ENCODE results near the gene PREX1. TPM values are rescaled to one million over a fixed set of nuclear protein-coding genes. Genes with fewer than 3 reads are reported as not detected.

The PREX1 gene
- total RNA-seq, 3 donors from 2014 or later: 53.1 to 84.2 (median 65.1) TPM

DNA sequence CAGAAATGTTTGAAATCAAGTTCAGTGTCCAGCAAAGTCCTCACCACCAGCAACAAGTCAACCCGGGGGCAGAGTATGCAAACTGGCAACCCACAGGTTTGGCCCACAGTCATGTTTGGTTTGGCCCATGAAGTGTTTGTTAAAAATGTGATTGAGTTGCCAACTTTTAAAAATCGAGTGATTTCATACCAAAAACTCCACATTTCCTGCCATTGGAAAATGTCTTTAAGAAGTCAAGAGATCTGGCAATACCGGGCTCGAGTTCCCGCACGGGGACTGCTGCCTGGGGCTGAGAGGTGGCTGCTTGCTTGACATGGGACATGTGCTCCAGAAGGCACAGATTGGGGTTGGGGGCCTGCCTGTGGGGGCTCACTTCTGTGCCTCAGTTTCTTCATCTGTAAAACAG, 36.1 kb downstream of the PREX1 start:
- Histone ChIP-seq H3K4me3 (no peak overlapping the region), H3K27me3 (no peaks in the 10 kb centered on the region), H3K27ac (peak overlapping the region in 1 of 2 donors; percentile 49), H3K4me1 (peaks cover 0 to 7% of the 10 kb centered on the region in 2 donors), H3K9me3 (no peaks in the 10 kb centered on the region), H3K36me3 (no peaks in the 10 kb centered on the region)
- no peak for TF ChIP-seq POLR2AphosphoS5 (IDR thresholded peaks at IDR 0.05)
- TF ChIP-seq, protein P1, sequence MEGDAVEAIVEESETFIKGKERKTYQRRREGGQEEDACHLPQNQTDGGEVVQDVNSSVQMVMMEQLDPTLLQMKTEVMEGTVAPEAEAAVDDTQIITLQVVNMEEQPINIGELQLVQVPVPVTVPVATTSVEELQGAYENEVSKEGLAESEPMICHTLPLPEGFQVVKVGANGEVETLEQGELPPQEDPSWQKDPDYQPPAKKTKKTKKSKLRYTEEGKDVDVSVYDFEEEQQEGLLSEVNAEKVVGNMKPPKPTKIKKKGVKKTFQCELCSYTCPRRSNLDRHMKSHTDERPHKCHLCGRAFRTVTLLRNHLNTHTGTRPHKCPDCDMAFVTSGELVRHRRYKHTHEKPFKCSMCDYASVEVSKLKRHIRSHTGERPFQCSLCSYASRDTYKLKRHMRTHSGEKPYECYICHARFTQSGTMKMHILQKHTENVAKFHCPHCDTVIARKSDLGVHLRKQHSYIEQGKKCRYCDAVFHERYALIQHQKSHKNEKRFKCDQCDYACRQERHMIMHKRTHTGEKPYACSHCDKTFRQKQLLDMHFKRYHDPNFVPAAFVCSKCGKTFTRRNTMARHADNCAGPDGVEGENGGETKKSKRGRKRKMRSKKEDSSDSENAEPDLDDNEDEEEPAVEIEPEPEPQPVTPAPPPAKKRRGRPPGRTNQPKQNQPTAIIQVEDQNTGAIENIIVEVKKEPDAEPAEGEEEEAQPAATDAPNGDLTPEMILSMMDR (IDR thresholded peaks at IDR 0.05): no peak
- no peak for TF ChIP-seq POLR2A (IDR thresholded peaks at IDR 0.05)
- intact Hi-C loops (cut with DNase I; ENCODE audit: low total_unique reads): no loop called here
- DNase-seq (ENCODE audit: low spot score in 2 of 2): no peak

DNA sequence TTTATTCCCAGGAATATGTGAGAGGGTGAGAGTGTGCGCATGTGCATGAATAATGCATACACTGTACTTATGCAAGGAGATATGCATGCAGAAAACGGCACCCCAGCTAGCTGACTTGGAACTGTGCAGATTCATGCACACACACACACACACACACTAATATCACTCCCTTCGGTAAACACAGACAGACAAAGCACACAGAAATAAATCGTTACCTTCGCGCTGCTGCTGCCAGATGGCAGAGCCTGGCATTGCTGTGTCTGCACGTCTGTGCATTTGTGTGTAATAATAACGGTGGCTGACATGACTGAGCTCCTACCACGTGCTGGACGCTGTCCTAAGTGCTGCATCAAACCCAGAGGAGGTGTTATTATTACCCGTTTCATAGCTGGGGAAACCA, 36.8 kb downstream of the PREX1 start:
- peak overlapping the region in 1 of 3 donors; percentile 21 for H3K4me3 ChIP-seq
- no peaks in the 10 kb centered on the region for H3K9me3 ChIP-seq
- no peak for DNase-seq (ENCODE audit: low spot score in 2 of 2)
- intact Hi-C loops (cut with DNase I; ENCODE audit: low total_unique reads): no loop called here
- peak overlapping the region in 1 of 2 donors; percentile 49 for H3K27ac ChIP-seq
- no peaks in the 10 kb centered on the region for H3K36me3 ChIP-seq
- H3K27me3 ChIP-seq: no peaks in the 10 kb centered on the region
- peaks cover 0 to 7% of the 10 kb centered on the region in 2 donors for H3K4me1 ChIP-seq
- TF ChIP-seq, protein P1 (IDR thresholded peaks at IDR 0.05): peak in 1 of 3 donors; percentile 17
- TF ChIP-seq POLR2AphosphoS5 (IDR thresholded peaks at IDR 0.05) (no peak), POLR2A (IDR thresholded peaks at IDR 0.05) (no peak)

DNA sequence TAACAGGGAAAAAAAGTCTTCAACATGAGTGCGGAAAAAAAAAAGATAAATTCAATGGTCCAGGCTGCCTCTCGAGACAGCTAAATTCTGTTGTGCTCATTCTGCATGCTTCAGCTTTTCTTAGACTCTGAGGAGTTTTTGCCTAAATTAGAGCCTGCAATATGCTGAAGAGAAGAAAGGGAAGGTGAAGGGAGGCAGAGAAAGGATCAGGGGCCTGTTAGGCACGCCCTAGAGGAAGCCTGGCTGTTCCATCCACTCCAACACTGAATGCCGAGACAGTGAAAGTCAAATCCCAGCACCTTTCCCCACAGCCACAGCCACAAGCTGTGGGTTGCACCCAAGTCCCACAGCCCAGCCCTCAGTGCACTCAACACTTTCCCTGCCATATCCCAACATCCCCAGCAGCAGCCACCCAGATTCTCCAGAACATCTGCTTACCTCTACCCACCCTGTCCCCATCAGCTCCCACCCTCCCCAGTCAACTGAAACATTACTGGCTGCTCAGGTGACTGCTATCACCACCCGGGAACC, 37.3 kb downstream of the PREX1 start:
- intact Hi-C loops (cut with DNase I; ENCODE audit: low total_unique reads): no loop called here
- Histone ChIP-seq H3K9me3 (no peaks in the 10 kb centered on the region), H3K4me3 (peak overlapping the region in 1 of 3 donors; percentile 21), H3K27ac (peak overlapping the region in 1 of 2 donors; percentile 10), H3K27me3 (no peaks in the 10 kb centered on the region), H3K4me1 (peaks cover 0 to 7% of the 10 kb centered on the region in 2 donors), H3K36me3 (no peaks in the 10 kb centered on the region)
- no peak for DNase-seq (ENCODE audit: low spot score in 2 of 2)
- no peak for TF ChIP-seq POLR2AphosphoS5 (IDR thresholded peaks at IDR 0.05)
- no peak for TF ChIP-seq POLR2A (IDR thresholded peaks at IDR 0.05)
- TF ChIP-seq, protein P1 (IDR thresholded peaks at IDR 0.05): no peak

DNA sequence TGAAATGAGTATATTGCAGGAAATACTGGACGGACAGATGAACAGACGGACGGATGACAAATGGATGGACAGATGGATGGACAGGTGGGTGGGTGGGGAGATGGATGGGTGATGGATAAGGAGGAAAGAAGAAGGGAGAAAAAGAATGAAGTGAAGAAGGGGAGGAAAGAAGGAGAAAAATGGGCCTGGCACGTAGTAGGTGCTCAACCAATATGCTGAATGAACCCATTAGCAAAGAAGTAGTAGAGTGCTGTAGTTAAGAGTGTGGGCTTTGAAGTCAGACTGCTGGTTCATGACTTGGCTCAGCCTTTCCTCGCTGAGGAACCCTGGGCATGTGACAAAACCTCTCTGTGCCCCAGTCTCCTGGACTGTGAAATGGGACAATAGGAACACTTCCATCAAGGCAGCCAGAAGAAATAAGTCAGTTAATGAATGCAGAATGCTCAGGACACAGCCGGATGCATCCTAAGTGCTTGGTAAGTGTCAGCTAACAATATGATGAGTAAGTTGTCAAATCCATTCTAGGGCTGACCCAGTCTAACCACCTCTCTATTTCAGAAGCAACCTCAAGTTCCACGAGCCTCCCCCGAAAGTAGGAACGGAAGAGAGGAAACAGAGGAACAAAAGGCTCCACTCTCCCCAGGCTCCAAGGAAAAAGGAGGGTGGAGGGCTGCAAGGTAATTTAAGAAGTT, 37.9 kb downstream of the PREX1 start:
- Histone ChIP-seq H3K27me3 (no peaks in the 10 kb centered on the region), H3K4me1 (peaks cover 0 to 7% of the 10 kb centered on the region in 2 donors), H3K4me3 (no peak overlapping the region), H3K9me3 (no peaks in the 10 kb centered on the region), H3K36me3 (no peaks in the 10 kb centered on the region), H3K27ac (no peak overlapping the region)
- intact Hi-C loops (cut with DNase I; ENCODE audit: low total_unique reads): no loop called here
- no peak for DNase-seq (ENCODE audit: low spot score in 2 of 2)
- TF ChIP-seq POLR2AphosphoS5 (IDR thresholded peaks at IDR 0.05) (no peak), POLR2A (IDR thresholded peaks at IDR 0.05) (no peak)
- TF ChIP-seq, protein P1 (IDR thresholded peaks at IDR 0.05): no peak

DNA sequence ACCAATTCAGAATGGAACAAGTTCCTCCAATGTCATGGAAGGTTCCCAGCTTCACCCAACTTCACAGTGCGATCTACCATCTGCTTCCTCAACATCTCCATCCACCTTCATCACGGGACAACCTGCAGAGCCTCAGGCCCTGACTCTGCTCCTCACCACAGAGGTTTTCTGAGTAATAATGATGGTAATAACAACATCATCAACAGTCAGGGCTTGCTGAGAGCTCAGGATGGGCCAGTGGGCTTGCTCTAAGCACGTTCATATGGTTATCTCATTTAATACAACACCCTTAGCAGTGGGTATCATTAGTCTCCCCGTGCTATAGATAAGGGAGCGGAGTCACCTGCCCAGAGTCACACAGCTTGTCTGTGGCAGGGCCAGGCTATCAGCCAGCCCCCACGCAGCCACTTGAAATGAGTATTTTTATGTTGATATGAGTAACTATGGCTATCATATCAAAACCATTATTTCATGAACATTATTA, 38.6 kb downstream of the PREX1 start:
- intact Hi-C loops (cut with DNase I; ENCODE audit: low total_unique reads): no loop called here
- no peak for TF ChIP-seq POLR2AphosphoS5 (IDR thresholded peaks at IDR 0.05)
- TF ChIP-seq, protein P1 (IDR thresholded peaks at IDR 0.05): no peak
- TF ChIP-seq POLR2A (IDR thresholded peaks at IDR 0.05): no peak
- H3K4me3 ChIP-seq: no peak overlapping the region

More for the DNA sequence above, 38.6 kb downstream of the PREX1 start:
- no peak for DNase-seq (ENCODE audit: low spot score in 2 of 2)
- no peak overlapping the region for H3K27ac ChIP-seq
- no peaks in the 10 kb centered on the region for H3K27me3 ChIP-seq
- peaks cover 0 to 7% of the 10 kb centered on the region in 2 donors for H3K4me1 ChIP-seq
- no peaks in the 10 kb centered on the region for H3K36me3 ChIP-seq
- H3K9me3 ChIP-seq: no peaks in the 10 kb centered on the region
